Measurements from ENCODE around the gene FGF14. TPM values are rescaled to one million over a fixed set of nuclear protein-coding genes. Genes with fewer than 3 reads are reported as not detected.

FGF14 gene
- total and polyA plus RNA-seq, 2 donors (not counting 1 experiment from before 2014, with no cell fraction given), result under 0.01 TPM; not detected in 1

- Mint-ChIP-seq H3K4me1 (no peaks in the 10 kb centered on the region), H3K9me3 (ENCODE audit: insufficient read depth) (no peaks in the 10 kb centered on the region), H3K27me3 (no peaks in the 10 kb centered on the region), H3K4me3 (no peak overlapping the region), H3K27ac (no peak overlapping the region)
- H3K4me1 ChIP-seq (ENCODE audit: control insufficient read depth in 2 of 2, insufficient read depth in 2 of 2, low read length in 2 of 2), result no peaks in the 10 kb centered on the region
- no peak overlapping the region for H2AFZ ChIP-seq (ENCODE audit: insufficient read depth, low read depth, low read length, poor library complexity, severe bottlenecking)
- ATAC-seq (ENCODE audit: low read depth) (no peak), DNase-seq (no peak)
- H3K4me3 ChIP-seq (ENCODE audit: control extremely low read depth in 1 of 5, extremely low read depth in 1 of 5, insufficient read depth in 1 of 5, low read depth in 2 of 5, low read length in 4 of 5), result no peak overlapping the region
- H3K27ac ChIP-seq (ENCODE audit: low read length in 2 of 2), result no peak overlapping the region
- no peak for TF ChIP-seq CTCF (IDR thresholded peaks at IDR 0.05)
- TF ChIP-seq EZH2 (IDR thresholded peaks at IDR 0.05; ENCODE audit: borderline replicate concordance, insufficient read depth, low read depth, low read length, poor library complexity, severe bottlenecking), result no peak
- ChIA-PET POLR2A (no interaction called here), CTCF (no interaction called here)
- no peaks in the 10 kb centered on the region for H3K79me2 ChIP-seq (ENCODE audit: control insufficient read depth, insufficient read depth, low read length)
- H3K4me2 ChIP-seq (replicated peaks; ENCODE audit: low read depth, low read length, poor library complexity, severe bottlenecking), result no peak overlapping the region
- H4K20me1 ChIP-seq (ENCODE audit: control insufficient read depth, insufficient read depth, low read length, poor library complexity, severe bottlenecking), result no peaks in the 10 kb centered on the region
- H3K9ac ChIP-seq (ENCODE audit: low read length), result no peak overlapping the region
- no peaks in the 10 kb centered on the region for H3K36me3 ChIP-seq (replicated peaks in 1 of 2; ENCODE audit: control extremely low read depth in 1 of 2, control insufficient read depth in 1 of 2, extremely low read depth in 1 of 2, insufficient read depth in 2 of 2, low read length in 1 of 2)
- no peaks in the 10 kb centered on the region for H3K27me3 ChIP-seq (replicated peaks in 1 of 4; ENCODE audit: control extremely low read depth in 1 of 4, control insufficient read depth in 3 of 4, insufficient read depth in 4 of 4, low read length in 3 of 4)
- intact Hi-C loops (cut with micrococcal nuclease), result no loop called here
- WGBS (ENCODE audit: insufficient coverage), result no CpG with 5 or more reads among the region's 1 CpG
- no peaks in the 10 kb centered on the region for H3K9me3 ChIP-seq (ENCODE audit: control extremely low read depth in 1 of 3, control insufficient read depth in 2 of 3, insufficient read depth in 1 of 3, low read length in 2 of 3)
Observed at GRCh38 chr13:102354011-102354410, 47.8 kb downstream of the FGF14 start.

GRCh38 chr13:102351521-102351920 lies 50.3 kb downstream of the FGF14 start:
- no peak overlapping the region for H3K4me2 ChIP-seq (replicated peaks; ENCODE audit: low read depth, low read length, poor library complexity, severe bottlenecking)
- no peaks in the 10 kb centered on the region for H3K79me2 ChIP-seq (ENCODE audit: control insufficient read depth, insufficient read depth, low read length)
- CTCF ChIA-PET, result no interaction called here
- H4K20me1 ChIP-seq (ENCODE audit: control insufficient read depth, insufficient read depth, low read length, poor library complexity, severe bottlenecking), result no peaks in the 10 kb centered on the region
- Mint-ChIP-seq H3K27ac (no peak overlapping the region), H3K9me3 (ENCODE audit: insufficient read depth) (no peaks in the 10 kb centered on the region), H3K4me1 (no peaks in the 10 kb centered on the region), H3K27me3 (no peaks in the 10 kb centered on the region), H3K4me3 (no peak overlapping the region)
- intact Hi-C loops (cut with micrococcal nuclease), result no loop called here
- no peaks in the 10 kb centered on the region for H3K27me3 ChIP-seq (replicated peaks in 1 of 4; ENCODE audit: control extremely low read depth in 1 of 4, control insufficient read depth in 3 of 4, insufficient read depth in 4 of 4, low read length in 3 of 4)
- no peak overlapping the region for H3K27ac ChIP-seq (ENCODE audit: low read length in 2 of 2)
- H3K36me3 ChIP-seq (replicated peaks in 1 of 2; ENCODE audit: control extremely low read depth in 1 of 2, control insufficient read depth in 1 of 2, extremely low read depth in 1 of 2, insufficient read depth in 2 of 2, low read length in 1 of 2), result no peaks in the 10 kb centered on the region
- TF ChIP-seq EZH2 (IDR thresholded peaks at IDR 0.05; ENCODE audit: borderline replicate concordance, insufficient read depth, low read depth, low read length, poor library complexity, severe bottlenecking) (no peak), CTCF (IDR thresholded peaks at IDR 0.05) (no peak)
- no peak for ATAC-seq (ENCODE audit: low read depth)
- no peak overlapping the region for H3K4me3 ChIP-seq (ENCODE audit: control extremely low read depth in 1 of 5, extremely low read depth in 1 of 5, insufficient read depth in 1 of 5, low read depth in 2 of 5, low read length in 4 of 5)
- POLR2A ChIA-PET, result no interaction called here
- no peak overlapping the region for H2AFZ ChIP-seq (ENCODE audit: insufficient read depth, low read depth, low read length, poor library complexity, severe bottlenecking)
- DNase-seq, result no peak
- H3K9ac ChIP-seq (ENCODE audit: low read length), result no peak overlapping the region
- H3K4me1 ChIP-seq (ENCODE audit: control insufficient read depth in 2 of 2, insufficient read depth in 2 of 2, low read length in 2 of 2), result no peaks in the 10 kb centered on the region
- WGBS (ENCODE audit: insufficient coverage), result 82% methylated on average over 4 of the region's 5 CpGs
- H3K9me3 ChIP-seq (ENCODE audit: control extremely low read depth in 1 of 3, control insufficient read depth in 2 of 3, insufficient read depth in 1 of 3, low read length in 2 of 3), result no peaks in the 10 kb centered on the region

All from B cell (primary cell).